Left colon (tissue), 2 donors: ENCODE data around the gene TMEM239. TPM values are rescaled to one million over a fixed set of nuclear protein-coding genes. Genes with fewer than 3 reads are reported as not detected.

ENCODE experiments used
- ATAC-seq: fragments of 200-7000 bp; cut with Tn5 transposase; one replicate; pipeline ENCODE4 v1.9.1; 2020; ENCODE audit warnings: mild to moderate bottlenecking, moderate library complexity
- DNase-seq, 2 donors: peaks; one replicate each; pipeline ENCODE4 v3.0.0-alpha.2; 2020
- intact Hi-C, 2 donors: fragments of 100-400 bp; cut with DNase I in 1 of 2; cut with micrococcal nuclease in 1 of 2; formaldehyde crosslinking; loops; one replicate each; pipeline versions ENCODE4 v1.11.2 to v1.14.0; 2022; cut with DNase I, micrococcal nuclease
- total RNA-seq, 2 donors: library from RNA; stranded (reverse); fragmentation: NEBNext Ultra II Directional; extraction: Animal tissue kit (Norgen Biotek cat#: 25700); gene quantifications; one replicate each; pipeline ENCODE4 v1.2.1, GENCODE V29; 2021
- donor health status: DM: no; HTN: no; CAD: no.
- donor health status: DM: yes; HTN: yes; CAD: no.

TMEM239 gene
- total RNA-seq, 2 donors from 2014 or later = not detected

GRCh38 chr20:2838847-2839671 lies 22.9 kb downstream of the TMEM239 start:
- ATAC-seq (no peak), DNase-seq (no peak)
- intact Hi-C loops = no loop called here

GRCh38 chr20:2839732-2840137 lies 23.6 kb downstream of the TMEM239 start:
- no peak for ATAC-seq
- no peak for DNase-seq
- intact Hi-C loops = no loop called here

GRCh38 chr20:2840138-2840966 lies 24.2 kb downstream of the TMEM239 start, which contains the start of the genes PCED1A and VPS16:
Gene PCED1A, minus strand, starts transcription at chr20:2840655. Its CDS starts 743 bp downstream, at chr20:2839912.
Gene VPS16, plus strand, starts transcription at chr20:2840745. Its CDS starts 30 bp downstream, at chr20:2840775.
- intact Hi-C loops = no loop called here
- peak; percentile 98 for ATAC-seq
- DNase-seq = peak; percentile 82 to 89

- peak; percentile 59 to 60 for DNase-seq
- peak; percentile 48 for ATAC-seq
- intact Hi-C loops = no loop called here
Observed at GRCh38 chr20:2840967-2841531, 24.9 kb downstream of the TMEM239 start.

GRCh38 chr20:2845607-2846006 lies 29.4 kb downstream of the TMEM239 start:
- intact Hi-C loops = no loop called here
- ATAC-seq = no peak
- DNase-seq = no peak

- peak; percentile 73 for ATAC-seq
- no peak for DNase-seq
- intact Hi-C loops = no loop called here
Observed at GRCh38 chr20:2846698-2847097, 30.5 kb downstream of the TMEM239 start.

GRCh38 chr20:2847802-2848201 lies 31.6 kb downstream of the TMEM239 start:
- intact Hi-C loops = no loop called here
- ATAC-seq = no peak
- no peak for DNase-seq

GRCh38 chr20:2849529-2849928 lies 33.4 kb downstream of the TMEM239 start:
- intact Hi-C loops = no loop called here
- ATAC-seq (no peak), DNase-seq (no peak)

GRCh38 chr20:2851086-2851485 lies 34.9 kb downstream of the TMEM239 start:
- ATAC-seq (no peak), DNase-seq (no peak)
- intact Hi-C loops = no loop called here

- DNase-seq (no peak), ATAC-seq (no peak)
- intact Hi-C loops = no loop called here
Observed at GRCh38 chr20:2858591-2858990, 42.4 kb downstream of the TMEM239 start.

- intact Hi-C loops = no loop called here
- ATAC-seq (no peak), DNase-seq (no peak)
Observed at GRCh38 chr20:2859330-2860121, 43.4 kb downstream of the TMEM239 start.

- intact Hi-C loops = no loop called here
- no peak for DNase-seq
- no peak for ATAC-seq
Observed at GRCh38 chr20:2864626-2865025, 48.5 kb downstream of the TMEM239 start.

GRCh38 chr20:2865101-2865500 lies 48.9 kb downstream of the TMEM239 start:
- ATAC-seq (no peak), DNase-seq (no peak)
- intact Hi-C loops = no loop called here

GRCh38 chr20:2865630-2866029 lies 49.5 kb downstream of the TMEM239 start:
- intact Hi-C loops = no loop called here
- DNase-seq (no peak), ATAC-seq (no peak)

- intact Hi-C loops = no loop called here
- ATAC-seq = no peak
- DNase-seq = no peak
Observed at GRCh38 chr20:2866236-2866635, 50.1 kb downstream of the TMEM239 start.

GRCh38 chr20:2867081-2867864 lies 51.1 kb downstream of the TMEM239 start:
- peak; percentile 56 for ATAC-seq
- intact Hi-C loops = no loop called here
- peak in 1 of 2 donors; percentile 54 for DNase-seq
